ENCODE data around the gene GTPBP2. TPM values are rescaled to one million over a fixed set of nuclear protein-coding genes. Genes with fewer than 3 reads are reported as not detected.

GTPBP2 gene
- total and polyA plus RNA-seq, 2 of the 13 experiments (the other 11 are each of a cell fraction or from before 2014, with no cell fraction given): 26.9 to 88.2 TPM

- H3K4me2 ChIP-seq (ENCODE audit: low read depth, low read length): no peak overlapping the region
- H3K36me3 ChIP-seq (replicated peaks in 1 of 2; ENCODE audit: control insufficient read depth in 1 of 2, insufficient read depth in 2 of 2, low read length in 2 of 2): peaks cover 14 to 34% of the 10 kb centered on the region in 2 experiments; a peak in 4 of 5 replicates
- no TSS peak for BruUV-seq (replicated peaks)
- no peak overlapping the region for H3K4me3 ChIP-seq (replicated peaks in 1 of 3; ENCODE audit: insufficient read depth in 1 of 3, low read depth in 2 of 3, low read length in 3 of 3)
- H3K27me3 ChIP-seq (ENCODE audit: control insufficient read depth in 1 of 2, insufficient read depth in 2 of 2, low read length in 2 of 2): no peaks in the 10 kb centered on the region; a peak in 1 of 5 replicates
- H3K4me1 ChIP-seq (ENCODE audit: insufficient read depth, low read length): peaks cover 35% of the 10 kb centered on the region
- no peaks in the 10 kb centered on the region for H4K20me1 ChIP-seq (ENCODE audit: insufficient read depth, low read length)
- H3K9me3 ChIP-seq (ENCODE audit: low read length): no peaks in the 10 kb centered on the region
- H3K79me2 ChIP-seq (ENCODE audit: insufficient read depth, low read length): peaks cover 30% of the 10 kb centered on the region
- FAIRE-seq (no peak), ATAC-seq (no peak), DNase-seq (ENCODE audit: low spot score) (no peak)
- H3K9ac ChIP-seq (ENCODE audit: insufficient read depth, low read depth, low read length): no peak overlapping the region
- in situ Hi-C loops (cut with HindIII; ENCODE audit: extremely low pct_ligation_motif_present, low pct_unique_long_range_greater_than_20kb) (no loop called here), intact Hi-C loops (cut with micrococcal nuclease; ENCODE audit: unreplicated experiment) (no loop called here)
- WGBS (ENCODE audit: low lambda C conversion rate): 97% methylated on average over 21 of the region's 21 CpGs
- no peak overlapping the region for H2AFZ ChIP-seq (ENCODE audit: low read length)
- H3K27ac ChIP-seq (ENCODE audit: extremely low read length, insufficient read depth, low read length): no peak overlapping the region
- ChIA-PET POLR2A (interaction anchor here (2.6 kb wide), 1 partner anchor 11 kb away, joined by 14 read pairs; the partner anchor contains the start of gene GTPBP2), CTCF (ENCODE audit: low intra/inter-chr PET ratio, low total read pairs) (no interaction called here)
- TF ChIP-seq POLR2AphosphoS5 (IDR thresholded peaks at IDR 0.05; ENCODE audit: low read depth, low read length) (0 out of 2 replicates have a peak, but pooled peaks have one; percentile 28), ZC3H13 (CRISPR knock-in tag; IDR thresholded peaks at IDR 0.05) (peak; percentile 28; the same call in 1 of the 2 replicates), AGO2 (optimal IDR thresholded peaks at IDR 0.05; ENCODE audit: low read depth, low read length) (peak; percentile 41), MXI1 (IDR thresholded peaks at IDR 0.05; ENCODE audit: borderline replicate concordance, low read depth, low read length) (no peak), ZBTB38 (CRISPR knock-in tag; IDR thresholded peaks at IDR 0.05) (0 out of 2 replicates have a peak, but pooled peaks have one; percentile 23)
Measured at GRCh38 chr6:43639984-43640800, 11.1 kb upstream of the GTPBP2 start.

- Histone ChIP-seq H3K9me3 (ENCODE audit: low read length) (no peaks in the 10 kb centered on the region), H3K4me3 (replicated peaks in 1 of 3; ENCODE audit: insufficient read depth in 1 of 3, low read depth in 2 of 3, low read length in 3 of 3) (peak overlapping the region; percentile 83 to 98 (median 88)), H3K36me3 (replicated peaks in 1 of 2; ENCODE audit: control insufficient read depth in 1 of 2, insufficient read depth in 2 of 2, low read length in 2 of 2) (peaks cover 10 to 26% of the 10 kb centered on the region in 2 experiments; a peak in 4 of 5 replicates), H3K9ac (ENCODE audit: insufficient read depth, low read depth, low read length) (peak overlapping the region; percentile 91), H3K27me3 (ENCODE audit: control insufficient read depth in 1 of 2, insufficient read depth in 2 of 2, low read length in 2 of 2) (no peaks in the 10 kb centered on the region; a peak in 1 of 5 replicates), H4K20me1 (ENCODE audit: insufficient read depth, low read length) (no peaks in the 10 kb centered on the region), H3K27ac (ENCODE audit: extremely low read length, insufficient read depth, low read length) (peak overlapping the region; percentile 68), H3K4me2 (ENCODE audit: low read depth, low read length) (peak overlapping the region; percentile 98), H3K4me1 (ENCODE audit: insufficient read depth, low read length) (peaks cover 40% of the 10 kb centered on the region), H2AFZ (ENCODE audit: low read length) (no peak overlapping the region), H3K79me2 (ENCODE audit: insufficient read depth, low read length) (peaks cover 30% of the 10 kb centered on the region)
- in situ Hi-C loops (cut with HindIII; ENCODE audit: extremely low pct_ligation_motif_present, low pct_unique_long_range_greater_than_20kb) (no loop called here), intact Hi-C loops (cut with micrococcal nuclease; ENCODE audit: unreplicated experiment) (no loop called here)
- BruUV-seq (replicated peaks): no TSS peak
- DNase-seq (ENCODE audit: low spot score) (no peak), ATAC-seq (peak; percentile 38), FAIRE-seq (no peak)
- ChIA-PET POLR2A (interaction anchor here (0.6 to 2.6 kb wide), 10 partner anchors 9 to 1693 kb away, joined by 3 to 32 read pairs (median 6); partner anchors contain the start of genes POLH, RSPH9 and XPO5), CTCF (ENCODE audit: low intra/inter-chr PET ratio, low total read pairs) (no interaction called here)
- 8% methylated on average over 7 of the region's 7 CpGs for WGBS (ENCODE audit: low lambda C conversion rate)
- TF ChIP-seq PBX2 (CRISPR knock-in tag; IDR thresholded peaks at IDR 0.05): no peak
- TF ChIP-seq NFATC3 (CRISPR knock-in tag; IDR thresholded peaks at IDR 0.05): no peak
- 0 out of 2 replicates have a peak, but pooled peaks have one; percentile 12 for TF ChIP-seq PRDM4 (CRISPR knock-in tag; IDR thresholded peaks at IDR 0.05; ENCODE audit: borderline replicate concordance)
- TF ChIP-seq ZNF432 (CRISPR knock-in tag; IDR thresholded peaks at IDR 0.05; ENCODE audit: borderline replicate concordance): 0 out of 2 replicates have a peak, but pooled peaks have one; percentile 28
- TF ChIP-seq ELF4 (CRISPR knock-in tag; IDR thresholded peaks at IDR 0.05; ENCODE audit: borderline replicate concordance): peak; percentile 4; the same call in 1 of the 2 replicates
- 0 out of 2 replicates have a peak, but pooled peaks have one; percentile 14 for TF ChIP-seq ZNF484 (CRISPR knock-in tag; IDR thresholded peaks at IDR 0.05; ENCODE audit: borderline replicate concordance, low read depth)
- TF ChIP-seq POLR2AphosphoS5 (IDR thresholded peaks at IDR 0.05; ENCODE audit: low read depth, low read length): no peak
Measured at GRCh38 chr6:43636308-43636659, 7.2 kb upstream of the GTPBP2 start.
